Stimulated activated naive CD8-positive, alpha-beta T cell treated with anti-CD3 and anti-CD28 coated beads, Interleukin-15, amount 100 ng/mL, for 72 hours (primary cell): ENCODE measurements around the gene MGST3.
A peak's percentile ranks its signal among the peaks of the same experiment; 100 is the strongest.
"Not testable (repeated sequence)": the region's sequence is repeated elsewhere in the genome, so short reads cannot be mapped to it uniquely, and the experiment has no call there.

Source experiments
- ATAC-seq: fragments of 150-1000 bp; cut with Tn5 transposase; 2 replicates; pipeline ENCODE4 v1.10.0; 2021; ENCODE audit warnings: mild to moderate bottlenecking, moderate library complexity
- DNase-seq, 2 donors: peaks; one replicate each; pipeline ENCODE4 v3.0.0; 2021 to 2022
- H3K27ac Mint-ChIP-seq, 2 donors: one replicate each; pipeline ENCODE4 v1.8.0; 2022; ENCODE audit warnings: mild to moderate bottlenecking in 2 of 2, mixed read lengths in 2 of 2, moderate library complexity in 2 of 2
- H3K27me3 Mint-ChIP-seq: one replicate; pipeline ENCODE4 v1.8.0; 2022; ENCODE audit warnings: mixed read lengths
- H3K4me1 Mint-ChIP-seq: one replicate; pipeline ENCODE4 v1.8.0; 2022; ENCODE audit warnings: mild to moderate bottlenecking, mixed read lengths
- H3K4me3 Mint-ChIP-seq, 2 donors: one replicate each; pipeline ENCODE4 v1.8.0; 2022; ENCODE audit warnings: mild to moderate bottlenecking in 2 of 2, mixed read lengths in 2 of 2, moderate library complexity in 1 of 2
- H3K9me3 Mint-ChIP-seq, 2 donors: one replicate each; pipeline ENCODE4 v1.8.0; 2022; ENCODE audit warnings: mixed read lengths in 2 of 2

MGST3 gene

DNA sequence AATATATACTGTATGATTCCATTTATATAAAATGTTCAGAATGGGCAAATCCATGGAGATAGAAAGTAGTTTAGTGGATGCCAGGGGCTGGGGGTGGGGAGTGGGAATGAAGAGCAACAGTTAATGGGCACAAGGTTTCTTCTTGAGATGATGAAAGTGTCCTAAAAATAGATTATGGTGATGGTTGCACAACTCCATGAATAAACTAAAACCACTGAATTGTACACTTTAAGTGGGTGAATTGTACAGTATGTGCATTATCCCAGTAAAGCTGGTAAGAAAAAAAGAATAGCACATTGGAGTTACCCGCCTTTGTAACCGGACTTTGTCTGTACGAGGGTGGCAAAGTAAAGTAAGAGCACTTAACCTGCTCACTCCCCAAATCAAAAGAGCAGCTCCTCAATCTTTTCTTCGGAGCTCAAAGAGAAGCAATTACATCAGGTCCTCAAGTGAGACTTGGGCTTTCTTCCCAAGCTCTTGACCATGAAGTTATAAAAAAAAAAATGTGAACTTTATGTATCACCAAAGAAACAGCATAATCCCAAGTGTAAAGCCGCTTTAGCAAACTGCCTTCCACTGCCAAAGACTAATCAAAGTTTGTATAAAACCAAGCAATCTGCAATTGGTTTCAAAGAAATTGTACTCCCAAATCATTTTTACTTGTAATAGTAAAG is 35.3 kb downstream of the MGST3 start:
- no peak for DNase-seq
- no peak overlapping the region for H3K27ac Mint-ChIP-seq
- peaks cover 8% of the 10 kb centered on the region for H3K4me1 Mint-ChIP-seq
- H3K9me3 Mint-ChIP-seq, result no peaks in the 10 kb centered on the region
- H3K4me3 Mint-ChIP-seq, result no peak overlapping the region
- no peaks in the 10 kb centered on the region for H3K27me3 Mint-ChIP-seq
- ATAC-seq, result no peak

DNA sequence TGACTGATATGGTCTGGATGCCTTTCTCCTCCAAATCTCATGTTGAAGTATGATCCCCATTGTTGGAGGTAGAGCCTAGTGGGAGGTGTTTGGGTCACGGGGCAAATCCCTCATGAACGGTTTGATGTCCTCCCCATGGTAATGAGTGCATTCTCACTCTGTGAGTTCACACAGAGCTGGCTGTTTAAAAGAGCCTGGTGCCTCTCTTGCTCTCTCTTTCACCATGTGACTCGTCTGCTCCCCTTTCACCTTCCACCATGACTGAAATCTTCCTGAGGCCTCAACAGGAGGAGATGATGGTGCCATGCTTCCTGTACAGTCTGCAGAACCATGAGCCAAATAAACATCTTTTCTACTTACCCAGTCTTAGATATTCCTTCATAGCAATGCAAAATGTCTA is 37.1 kb downstream of the MGST3 start:
- H3K27me3 Mint-ChIP-seq, result no peaks in the 10 kb centered on the region
- H3K27ac Mint-ChIP-seq, result peak overlapping the region in 1 of 2 donors; percentile 57
- ATAC-seq, result no peak
- peaks cover 8% of the 10 kb centered on the region for H3K4me1 Mint-ChIP-seq
- H3K4me3 Mint-ChIP-seq, result no peak overlapping the region
- no peak for DNase-seq
- H3K9me3 Mint-ChIP-seq, result no peaks in the 10 kb centered on the region

DNA sequence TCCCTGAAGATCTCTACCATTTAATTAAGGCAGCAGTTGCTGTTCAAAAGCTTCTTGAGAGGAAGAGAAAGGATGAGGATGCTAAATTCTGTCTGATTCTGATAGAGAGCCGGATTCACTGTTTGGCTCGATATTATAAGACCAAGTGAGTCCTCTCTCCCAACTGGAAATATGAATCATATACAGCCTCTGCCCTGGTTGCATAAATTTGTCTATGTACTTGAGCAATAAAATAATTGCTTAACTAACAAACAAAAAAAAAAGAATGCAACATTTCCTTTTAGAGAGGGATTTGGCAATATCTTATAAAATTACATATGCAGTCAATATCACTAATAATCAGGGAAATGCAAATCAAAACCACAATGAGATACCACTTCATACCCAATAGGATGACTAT is 40.5 kb downstream of the MGST3 start:
- DNase-seq (no peak), ATAC-seq (no peak)
- Mint-ChIP-seq H3K9me3 (no peaks in the 10 kb centered on the region), H3K4me1 (peaks cover 6% of the 10 kb centered on the region), H3K4me3 (no peak overlapping the region), H3K27me3 (no peaks in the 10 kb centered on the region), H3K27ac (no peak overlapping the region)

DNA sequence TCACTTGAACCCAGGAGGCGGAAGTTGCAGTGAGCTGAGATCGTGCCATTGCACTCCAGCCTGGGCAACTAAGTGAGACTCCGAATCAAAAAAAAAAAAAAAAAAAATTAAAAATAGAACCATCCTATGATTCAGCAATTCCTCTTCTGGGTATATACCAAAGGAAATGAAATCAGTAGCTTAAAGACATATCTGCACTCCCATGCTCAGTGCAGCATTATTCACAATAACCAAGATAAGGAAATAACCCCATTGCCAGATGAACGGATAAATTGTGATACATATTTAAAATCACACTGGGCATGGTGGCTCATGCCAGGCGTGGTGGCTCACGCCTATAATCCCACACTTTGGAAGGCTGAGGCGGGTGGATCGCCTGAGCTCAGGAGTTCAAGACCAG is 43.6 kb downstream of the MGST3 start:
- H3K27me3 Mint-ChIP-seq, result no peaks in the 10 kb centered on the region
- no peak overlapping the region for H3K4me3 Mint-ChIP-seq
- H3K9me3 Mint-ChIP-seq, result no peaks in the 10 kb centered on the region
- no peak overlapping the region for H3K27ac Mint-ChIP-seq
- DNase-seq (no peak), ATAC-seq (no peak)
- H3K4me1 Mint-ChIP-seq, result peaks cover 20% of the 10 kb centered on the region

DNA sequence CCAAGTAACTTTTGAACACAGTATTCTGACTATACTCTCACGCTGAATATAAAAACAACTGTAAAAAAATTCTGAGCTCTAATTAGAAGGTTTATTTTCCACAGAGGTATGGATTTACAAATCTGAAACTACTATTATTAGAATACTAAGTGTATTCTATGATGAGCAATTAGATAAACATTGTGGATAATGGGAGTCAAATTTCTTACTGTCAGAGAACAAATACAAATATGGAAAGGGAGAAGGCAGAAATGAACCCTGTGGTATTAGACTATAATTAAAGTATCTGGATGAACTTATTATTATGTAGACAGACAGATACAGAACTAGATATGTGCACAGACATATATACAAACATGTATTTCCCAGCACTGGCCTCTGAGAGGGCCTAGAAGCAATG is 44.8 kb downstream of the MGST3 start:
- no peak overlapping the region for H3K27ac Mint-ChIP-seq
- no peak for DNase-seq

DNA sequence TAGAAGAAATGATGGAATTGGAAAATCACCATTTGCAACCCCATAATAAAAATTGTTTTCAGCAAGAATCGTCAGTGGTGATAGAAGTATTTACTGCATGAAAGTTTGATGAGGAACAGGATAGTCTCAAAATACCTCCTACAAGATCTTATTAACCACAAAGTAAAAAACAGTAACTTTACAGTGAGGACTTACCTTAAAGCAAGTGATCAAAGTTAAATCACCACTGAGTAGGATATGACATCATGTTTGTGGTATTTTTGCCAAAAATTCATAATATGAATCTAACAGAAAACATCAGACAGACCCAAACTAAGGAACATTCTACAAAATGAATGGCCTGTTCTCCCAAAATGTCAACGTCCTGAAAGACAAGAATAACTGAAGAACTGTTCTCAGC is 47.5 kb downstream of the MGST3 start:
- DNase-seq (no peak), ATAC-seq (peak; percentile 68)
- Mint-ChIP-seq H3K4me3 (no peak overlapping the region), H3K9me3 (no peaks in the 10 kb centered on the region), H3K27me3 (no peaks in the 10 kb centered on the region), H3K4me1 (peaks cover 24% of the 10 kb centered on the region), H3K27ac (peak overlapping the region in 1 of 2 donors; percentile 78)

More for the DNA sequence above, 44.8 kb downstream of the MGST3 start:
- H3K9me3 Mint-ChIP-seq, result no peaks in the 10 kb centered on the region
- H3K27me3 Mint-ChIP-seq, result no peaks in the 10 kb centered on the region
- H3K4me3 Mint-ChIP-seq, result no peak overlapping the region
- peaks cover 24% of the 10 kb centered on the region for H3K4me1 Mint-ChIP-seq
- no peak for ATAC-seq

DNA sequence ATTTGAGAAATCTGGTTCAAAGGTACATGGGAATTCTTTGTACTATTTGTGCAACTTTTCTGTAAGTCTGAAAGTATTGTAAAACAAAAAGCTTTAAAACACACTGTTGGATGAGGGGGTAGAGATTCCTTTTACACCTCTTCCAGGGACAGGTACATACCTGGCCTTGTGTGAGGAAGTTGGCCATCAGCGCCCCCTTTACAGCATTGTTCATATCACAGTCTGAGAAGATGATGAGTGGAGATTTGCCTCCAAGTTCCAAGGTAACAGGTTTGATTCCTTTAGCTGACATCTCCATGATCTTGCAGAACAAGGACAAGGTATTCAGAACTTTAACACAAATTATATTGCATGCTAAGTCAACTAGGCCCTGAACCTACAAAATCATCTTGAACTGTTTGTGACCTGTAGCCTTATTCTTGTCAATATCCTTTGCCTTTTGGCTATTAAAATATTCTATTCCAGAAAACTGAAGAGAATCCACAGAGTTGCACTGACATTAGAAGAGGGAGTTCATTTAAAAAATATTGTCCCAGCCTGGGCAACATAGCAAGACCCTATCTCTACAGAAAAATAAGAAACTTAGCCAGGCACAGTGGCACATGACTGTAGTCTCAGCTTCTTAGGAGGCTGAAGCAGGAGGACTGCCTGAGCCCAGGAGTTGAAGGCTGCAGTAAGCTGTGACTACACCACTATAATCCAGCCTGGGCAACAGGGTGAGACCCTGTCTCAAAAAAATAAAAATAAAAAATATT is 48.4 kb downstream of the MGST3 start:
- no peaks in the 10 kb centered on the region for H3K27me3 Mint-ChIP-seq
- H3K27ac Mint-ChIP-seq, result no peak overlapping the region
- no peak overlapping the region for H3K4me3 Mint-ChIP-seq
- peaks cover 29% of the 10 kb centered on the region for H3K4me1 Mint-ChIP-seq
- ATAC-seq (no peak), DNase-seq (no peak)
- H3K9me3 Mint-ChIP-seq, result no peaks in the 10 kb centered on the region

DNA sequence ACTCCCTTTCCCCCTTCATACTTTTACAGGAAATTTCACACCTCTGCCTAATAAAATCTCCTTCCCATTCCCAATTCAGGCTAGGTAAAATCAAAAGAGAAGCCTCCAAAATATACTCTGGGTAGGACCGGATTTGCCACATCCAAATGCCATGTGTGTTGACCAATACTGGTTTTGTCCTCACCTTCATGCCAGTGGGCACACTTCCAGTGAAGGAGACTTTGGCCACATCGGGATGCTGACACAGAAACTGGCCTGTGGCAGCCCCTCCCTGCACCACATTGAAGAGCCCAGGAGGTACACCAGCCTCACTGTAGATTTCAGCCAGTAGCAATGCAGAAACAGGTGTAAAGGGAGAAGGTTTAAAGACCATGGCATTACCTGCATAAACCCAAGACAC is 49.3 kb downstream of the MGST3 start:
- no peak overlapping the region for H3K27ac Mint-ChIP-seq

DNA sequence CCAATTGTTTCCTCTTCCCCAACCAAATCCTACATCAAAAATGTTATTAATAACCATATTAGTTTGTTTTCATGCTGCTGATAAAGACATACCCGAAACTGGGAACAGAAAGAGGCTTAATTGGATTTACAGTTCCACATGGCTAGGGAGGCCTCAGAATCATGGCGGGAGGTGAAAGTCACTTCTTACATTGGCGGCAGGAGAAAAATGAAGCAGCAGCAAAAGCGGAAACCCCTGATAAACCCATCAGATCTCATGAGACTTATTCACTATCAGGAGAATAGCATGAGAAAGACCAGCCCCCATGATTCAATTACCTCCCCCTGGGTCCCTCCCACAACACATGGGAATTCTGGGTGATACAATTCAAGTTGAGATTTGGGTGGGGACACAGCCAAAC is 49.7 kb downstream of the MGST3 start:
- peak overlapping the region in 1 of 2 donors; percentile 55 for H3K27ac Mint-ChIP-seq
- H3K9me3 Mint-ChIP-seq, ATAC-seq, DNase-seq, H3K27me3 Mint-ChIP-seq, H3K4me3 Mint-ChIP-seq: not testable (repeated sequence)
- peaks cover 36% of the 10 kb centered on the region for H3K4me1 Mint-ChIP-seq

More for the DNA sequence above, 49.3 kb downstream of the MGST3 start:
- DNase-seq (no peak), ATAC-seq (no peak)
- H3K4me1 Mint-ChIP-seq, result peaks cover 35% of the 10 kb centered on the region
- H3K4me3 Mint-ChIP-seq, result no peak overlapping the region
- no peaks in the 10 kb centered on the region for H3K9me3 Mint-ChIP-seq
- no peaks in the 10 kb centered on the region for H3K27me3 Mint-ChIP-seq

DNA sequence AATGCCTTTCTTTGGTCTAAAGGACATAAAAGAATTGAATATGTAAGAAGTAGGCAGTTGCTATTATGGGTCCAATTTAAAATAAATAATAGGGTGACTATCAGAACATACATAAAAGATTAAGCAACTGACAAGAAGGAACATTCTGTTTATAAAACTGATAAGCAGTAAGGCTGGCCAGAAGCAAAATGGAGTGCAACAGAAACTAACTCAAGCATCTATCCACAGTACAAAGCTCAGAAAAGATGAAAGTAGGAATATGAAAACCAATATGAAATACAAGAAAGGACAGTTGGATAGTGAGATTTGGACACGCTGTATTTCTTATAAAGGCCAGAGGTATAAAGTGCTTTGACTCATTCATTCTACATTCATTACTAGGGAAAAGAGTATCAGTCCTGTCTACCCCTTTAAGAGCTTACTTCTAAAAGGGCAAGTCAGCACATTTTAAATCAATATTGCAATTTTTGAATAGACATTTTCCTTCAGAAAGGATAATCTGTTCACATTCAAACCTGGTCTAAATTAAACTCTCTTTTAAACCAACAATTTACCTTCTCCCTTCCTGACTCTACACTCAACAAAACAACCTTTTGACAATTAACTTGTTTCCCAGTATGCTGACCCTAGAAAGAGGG is 52.9 kb downstream of the MGST3 start:
- Mint-ChIP-seq H3K27me3 (no peaks in the 10 kb centered on the region), H3K9me3 (peaks cover 8% of the 10 kb centered on the region in 2 donors), H3K4me3 (no peak overlapping the region), H3K4me1 (peaks cover 54% of the 10 kb centered on the region), H3K27ac (peak overlapping the region in 1 of 2 donors; percentile 37)
- no peak for ATAC-seq
- no peak for DNase-seq

DNA sequence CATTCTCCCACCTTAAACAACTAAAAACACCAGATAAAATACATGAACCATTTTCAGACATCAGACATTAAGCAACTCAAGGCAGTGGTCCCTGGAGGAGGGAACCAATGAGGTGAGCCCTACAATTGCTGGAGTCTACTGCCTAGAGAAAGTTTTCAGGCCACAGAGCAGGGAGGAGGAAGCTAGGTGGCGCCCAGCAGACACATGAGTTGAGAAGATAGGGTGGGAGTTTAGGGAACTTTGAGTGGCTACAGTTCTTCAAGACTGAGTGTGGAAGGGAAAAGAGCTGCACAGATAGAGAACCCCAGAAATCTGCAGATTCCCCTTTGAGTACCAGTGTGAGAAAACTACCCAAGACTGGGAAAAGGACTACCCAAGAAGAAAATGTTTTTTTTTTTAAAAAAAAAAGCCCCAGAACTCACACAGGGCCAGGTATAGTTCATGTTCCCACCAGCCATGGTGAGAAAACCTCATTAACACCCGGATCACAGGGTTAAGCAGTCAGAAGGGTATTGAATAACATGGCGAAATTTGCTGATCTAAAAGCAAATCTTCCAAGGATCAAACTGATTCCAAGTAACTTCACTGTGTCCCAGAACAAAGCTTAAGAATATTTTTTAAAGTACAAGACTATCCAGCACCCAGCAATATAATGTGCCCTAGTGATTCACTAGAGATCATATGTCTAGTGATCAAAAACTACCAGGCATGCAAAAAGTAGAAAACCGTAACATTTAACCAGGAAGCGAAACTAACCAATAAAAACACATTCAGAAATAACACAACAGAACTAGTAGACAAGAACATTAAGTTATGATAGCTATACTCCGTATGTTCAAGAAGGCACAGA is 55.3 kb downstream of the MGST3 start:
- H3K4me3 Mint-ChIP-seq, result peak overlapping the region in 1 of 2 donors; percentile 14

DNA sequence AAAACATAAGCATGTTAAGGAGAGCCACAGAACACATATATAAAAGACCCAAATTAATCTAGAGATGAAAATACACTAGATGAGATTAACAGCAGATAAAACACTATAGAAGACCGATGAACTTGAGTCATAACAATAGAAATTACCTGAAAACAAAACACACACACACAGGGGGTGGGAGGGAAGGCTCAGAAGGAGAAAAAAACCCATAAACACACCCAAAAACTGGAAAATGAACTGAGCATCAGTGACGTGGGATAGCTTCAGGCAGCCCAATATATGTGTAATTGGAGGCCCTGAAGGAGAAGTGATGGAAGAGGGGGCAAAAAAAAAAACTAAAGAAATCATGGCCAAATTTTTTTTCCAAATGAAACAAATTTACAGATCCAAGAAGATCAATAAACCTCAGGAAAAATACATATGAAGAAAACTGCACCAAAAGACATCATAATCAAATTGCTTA is 56.0 kb downstream of the MGST3 start:
- Mint-ChIP-seq H3K27ac (peak overlapping the region in 1 of 2 donors; percentile 80), H3K9me3 (peaks cover 8% of the 10 kb centered on the region in 2 donors), H3K27me3 (no peaks in the 10 kb centered on the region), H3K4me3 (peak overlapping the region in 1 of 2 donors; percentile 14), H3K4me1 (peaks cover 55% of the 10 kb centered on the region)
- no peak for DNase-seq
- no peak for ATAC-seq

More for the DNA sequence above, 55.3 kb downstream of the MGST3 start:
- Mint-ChIP-seq H3K9me3 (peaks cover 8% of the 10 kb centered on the region in 2 donors), H3K27ac (peak overlapping the region; percentile 38 to 41), H3K4me1 (peaks cover 49% of the 10 kb centered on the region), H3K27me3 (no peaks in the 10 kb centered on the region)
- ATAC-seq (no peak), DNase-seq (no peak)

DNA sequence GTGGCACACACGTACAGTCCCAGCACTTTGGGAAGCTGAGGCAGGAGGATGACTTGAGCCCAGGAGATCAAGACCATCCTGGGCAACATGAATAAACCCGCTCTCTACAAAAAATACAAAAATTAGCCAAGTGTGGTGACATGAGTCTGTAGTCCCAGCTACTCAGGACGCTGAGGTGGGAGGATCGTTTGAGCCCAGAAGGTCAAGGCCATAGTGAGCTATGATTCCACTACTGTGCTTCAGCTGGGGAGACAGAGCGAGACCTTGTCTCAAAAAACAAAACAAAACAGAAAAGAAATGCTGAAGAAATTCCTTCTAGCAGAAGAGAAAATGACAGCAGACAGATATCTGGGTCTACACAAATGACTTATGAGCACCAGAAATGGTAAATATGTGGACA is 57.0 kb downstream of the MGST3 start:
- Mint-ChIP-seq H3K4me1 (peaks cover 58% of the 10 kb centered on the region), H3K4me3 (no peak overlapping the region), H3K9me3 (peaks cover 8% of the 10 kb centered on the region in 2 donors), H3K27me3 (no peaks in the 10 kb centered on the region), H3K27ac (peak overlapping the region in 1 of 2 donors; percentile 57)
- ATAC-seq (no peak), DNase-seq (no peak)

DNA sequence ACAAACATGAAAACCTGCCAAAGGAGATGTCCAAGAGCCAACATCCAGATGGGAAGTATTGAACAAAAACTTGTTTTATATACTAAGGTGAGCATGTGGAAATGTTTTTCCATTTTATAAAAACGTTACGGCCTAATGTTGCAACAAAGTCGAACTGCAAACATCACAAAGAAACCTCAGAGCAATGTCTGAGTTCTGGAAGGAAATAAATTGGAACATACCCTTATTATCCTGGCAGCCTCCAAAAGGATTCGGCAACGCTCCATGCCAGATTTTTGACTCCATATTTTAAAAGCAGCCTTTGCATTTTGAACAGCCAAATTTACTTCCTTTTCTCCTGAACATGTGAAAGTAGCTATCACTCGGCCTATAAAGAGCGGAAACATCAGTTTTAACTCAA is 64.0 kb downstream of the MGST3 start:
- no peaks in the 10 kb centered on the region for H3K27me3 Mint-ChIP-seq
- DNase-seq (no peak), ATAC-seq (no peak)
- H3K4me3 Mint-ChIP-seq, result no peak overlapping the region
- H3K9me3 Mint-ChIP-seq, result no peaks in the 10 kb centered on the region
- H3K4me1 Mint-ChIP-seq, result peaks cover 38% of the 10 kb centered on the region
- H3K27ac Mint-ChIP-seq, result no peak overlapping the region

DNA sequence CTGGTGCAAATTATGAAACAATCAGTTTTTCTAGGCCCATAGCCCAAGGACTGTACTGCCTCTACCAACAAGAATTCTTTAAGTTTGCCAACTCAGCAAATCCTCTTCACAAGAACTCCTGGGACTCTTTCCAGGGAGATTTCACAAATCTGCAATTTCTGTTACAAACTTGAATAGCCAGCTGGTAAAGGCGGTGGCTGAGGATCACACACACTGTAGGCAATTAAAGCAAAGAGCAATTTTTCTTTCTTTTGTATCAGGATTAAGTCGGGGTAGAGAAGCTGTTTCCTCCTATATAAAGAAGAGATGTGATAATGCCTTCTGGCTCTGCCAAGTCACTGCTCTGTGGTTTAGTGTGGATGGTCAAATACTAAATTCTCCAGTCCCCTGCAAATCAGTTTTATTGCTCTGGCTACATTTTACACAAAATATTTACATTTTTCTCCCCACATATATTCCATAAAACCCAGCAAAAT is 65.6 kb downstream of the MGST3 start:
- Mint-ChIP-seq H3K4me1 (peaks cover 29% of the 10 kb centered on the region), H3K27ac (peak overlapping the region in 1 of 2 donors; percentile 80), H3K4me3 (peak overlapping the region; percentile 67 to 97), H3K27me3 (no peaks in the 10 kb centered on the region), H3K9me3 (no peaks in the 10 kb centered on the region)
- DNase-seq (no peak), ATAC-seq (no peak)
